T1000 (cell line): Measurements from ENCODE around the gene SIAH3.

Experiments
- DNase-seq: peaks from one replicate; lab custom pipeline; 2025; ENCODE audit warnings: mixed read lengths; lab: John Stamatoyannopoulos, UW

SIAH3 gene

GRCh38 chr13:45737571-45738017 is 114.0 kb downstream of the SIAH3 start:
- DNase-seq, result no peak

GRCh38 chr13:45733361-45733760 is 118.2 kb downstream of the SIAH3 start:
- DNase-seq, result no peak

- DNase-seq, result no peak
Observed at GRCh38 chr13:45732916-45733315, 118.6 kb downstream of the SIAH3 start.

DNA sequence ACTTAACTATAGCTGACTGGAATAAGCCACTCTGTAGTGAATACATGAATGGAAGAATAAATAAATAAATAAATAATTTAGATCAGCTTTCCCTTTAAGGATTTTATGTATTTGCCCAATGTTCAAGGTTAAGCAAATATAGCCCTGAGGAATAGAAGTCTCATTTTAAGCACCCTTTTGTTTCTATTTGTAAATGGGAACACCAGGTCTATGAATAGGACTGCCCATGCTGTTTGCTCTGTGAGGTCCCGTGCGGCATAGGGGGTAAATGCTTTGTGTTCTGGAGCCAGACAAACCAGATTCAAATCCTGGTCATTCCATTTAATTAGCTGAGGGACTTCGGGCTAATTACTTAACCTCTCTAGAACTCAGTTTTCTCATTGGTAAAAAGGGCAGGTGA is 120.1 kb downstream of the SIAH3 start:
- DNase-seq, result no peak

DNA sequence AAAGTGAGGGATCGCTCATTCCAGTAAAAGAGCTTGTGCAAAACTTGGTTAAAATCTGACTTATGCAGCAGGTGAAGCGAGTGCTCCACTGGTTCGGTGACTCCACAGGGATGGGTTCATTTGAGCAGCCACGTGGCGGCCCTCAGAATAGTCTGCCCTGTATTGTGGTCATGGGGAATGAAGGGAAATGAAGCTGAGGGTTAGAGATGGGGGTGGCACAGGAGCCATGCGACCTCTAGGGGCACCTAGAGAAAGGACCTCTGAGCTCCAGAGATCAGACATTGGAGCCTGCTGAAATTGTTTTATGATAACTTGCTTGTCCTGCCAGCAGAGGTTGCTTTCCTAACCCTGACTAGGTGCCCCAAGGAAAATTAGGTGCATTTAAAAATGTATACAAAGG is 122.8 kb downstream of the SIAH3 start:
- DNase-seq, result no peak
